PFSK-1 (cell line): Measurements from ENCODE around the gene DRAXIN.

Source experiments
- SIN3A ChIP-seq: IDR thresholded peaks from 2 replicates; pipeline ENCODE4 v1.6.1; 2012; ENCODE audit warnings: mild to moderate bottlenecking, low read length, moderate library complexity, borderline replicate concordance; ENCODE audit not compliant: insufficient read depth
- TAF1 ChIP-seq: IDR thresholded peaks from 2 replicates; pipeline ENCODE4 v1.6.1; 2012; ENCODE audit warnings: low read length, control low read depth, borderline replicate concordance; ENCODE audit not compliant: insufficient read depth

DNA sequence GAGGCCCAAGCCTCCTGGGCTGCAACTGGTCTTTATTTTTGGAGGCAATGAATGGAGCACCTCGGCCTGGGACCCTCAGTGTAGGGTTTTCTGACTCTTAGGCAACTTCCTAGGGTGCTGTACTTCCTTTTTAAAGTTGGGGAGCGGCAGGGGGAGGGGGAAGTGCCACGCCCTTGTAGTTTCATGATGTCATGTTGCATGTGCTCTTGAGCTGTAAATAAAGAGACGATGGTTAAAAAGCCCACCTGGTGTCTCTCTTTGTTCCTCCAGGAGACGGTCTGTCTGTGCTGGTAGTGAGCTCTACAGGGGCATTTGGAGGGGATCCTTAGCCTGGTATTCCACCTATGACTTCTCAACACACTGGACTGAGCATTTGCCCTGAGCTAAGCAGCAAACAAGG lies 34.1 kb downstream of the DRAXIN start:
- no peak for TF ChIP-seq TAF1
- TF ChIP-seq SIN3A: no peak
